Endodermal cell (in vitro differentiated cells): Measurements from ENCODE around the gene TMEM131L. TPM values are rescaled to one million over a fixed set of nuclear protein-coding genes. Genes with fewer than 3 reads are reported as not detected.

Experiments
- DNase-seq: peaks from one replicate; pipeline ENCODE4 v3.0.0-alpha.2; 2017
- H3K27ac ChIP-seq: 2 replicates; pipeline ENCODE4 v1.5.1; 2013; ENCODE audit warnings: mild to moderate bottlenecking, low read depth, low read length, moderate library complexity
- H3K27me3 ChIP-seq: 2 replicates; pipeline ENCODE4 v1.6.1; 2013; ENCODE audit warnings: mild to moderate bottlenecking, low read length, moderate library complexity; ENCODE audit not compliant: insufficient read depth, control insufficient read depth, poor library complexity, severe bottlenecking
- H3K36me3 ChIP-seq: 2 replicates; pipeline ENCODE4 v1.7.0; 2013; ENCODE audit warnings: mild to moderate bottlenecking, low read length, moderate library complexity; ENCODE audit not compliant: control insufficient read depth, insufficient read depth
- H3K4me1 ChIP-seq: one replicate; pipeline ENCODE4 v1.7.0; 2013; ENCODE audit warnings: low read length; ENCODE audit not compliant: control insufficient read depth, insufficient read depth
- H3K4me3 ChIP-seq: 2 replicates; pipeline ENCODE4 v1.5.1; 2013; ENCODE audit warnings: mild to moderate bottlenecking, low read length, moderate library complexity
- H3K9ac ChIP-seq: 2 replicates; pipeline ENCODE4 v1.6.1; 2013; ENCODE audit warnings: mild to moderate bottlenecking, low read length, moderate library complexity; ENCODE audit not compliant: poor library complexity, severe bottlenecking; ENCODE audit errors: extremely low read depth
- H3K9me3 ChIP-seq: 2 replicates; pipeline ENCODE4 v1.6.1; 2013; ENCODE audit warnings: mild to moderate bottlenecking, low read length, moderate library complexity; ENCODE audit not compliant: control insufficient read depth
- H3K27ac Mint-ChIP-seq: 2 replicates; pipeline ENCODE4 v1.8.0; 2020; ENCODE audit warnings: mixed read lengths
- H3K27me3 Mint-ChIP-seq: 2 replicates; pipeline ENCODE4 v1.8.0; 2021; ENCODE audit warnings: mild to moderate bottlenecking, mixed read lengths; ENCODE audit not compliant: insufficient read depth
- H3K36me3 Mint-ChIP-seq: 2 replicates; pipeline ENCODE4 v1.8.0; 2020; ENCODE audit warnings: low read depth, mixed read lengths
- H3K4me1 Mint-ChIP-seq: 2 replicates; pipeline ENCODE4 v1.8.0; 2020; ENCODE audit warnings: mixed read lengths
- H3K4me3 Mint-ChIP-seq: 2 replicates; pipeline ENCODE4 v1.8.0; 2020; ENCODE audit warnings: mild to moderate bottlenecking, moderate library complexity, mixed read lengths
- H3K9me3 Mint-ChIP-seq: 2 replicates; pipeline ENCODE4 v1.8.0; 2020; ENCODE audit warnings: mild to moderate bottlenecking, mixed read lengths
- WGBS, 2 experiments: methylation state at CpG; one replicate each; pipeline versions ENCODE4 v1.1.5 to v1.1.7; 2013; ENCODE audit warnings: missing lambda C conversion rate in 2 of 2, mixed read lengths in 1 of 2; ENCODE audit not compliant: insufficient coverage in 1 of 2, insufficient read length in 1 of 2; 5-methylcytosine and 5-hydroxymethylcytosine counted together
- total RNA-seq, 2 donors: library from RNA; stranded (reverse); fragmentation: NEBNext Ultra II Directional in 1 of 2; extraction: Animal tissue kit (Norgen Biotek cat#: 25700) in 1 of 2; gene quantifications; 2 replicates in 1 of 2; 3 replicates in 1 of 2; pipeline ENCODE4 v1.2.1, GENCODE V29; 2021
- TF ChIP-seq, protein P1 (sequence below): fragments of 200-600 bp; sonication (generic); conservative IDR thresholded peaks from 2 replicates; pipeline ENCODE4 v1.5.0; 2021; ENCODE audit warnings: antibody characterized with exemption, mild to moderate bottlenecking

Gene TMEM131L
- total RNA-seq, 2 donors from 2014 or later, result 6.2 to 10.8 TPM

GRCh38 chr4:153528705-153529485 lies 62.7 kb downstream of the TMEM131L start:
- peaks cover 4% of the 10 kb centered on the region for H3K36me3 Mint-ChIP-seq
- no peaks in the 10 kb centered on the region for H3K4me1 ChIP-seq
- peaks cover 8% of the 10 kb centered on the region for H3K4me1 Mint-ChIP-seq

GRCh38 chr4:153529646-153530045 lies 63.5 kb downstream of the TMEM131L start:
- H3K9me3 ChIP-seq, result no peaks in the 10 kb centered on the region
- H3K4me1 Mint-ChIP-seq, result peaks cover 4% of the 10 kb centered on the region
- 90 to 100% methylated on average over 2 of the region's 3 CpGs for WGBS, 2 experiments
- H3K27ac Mint-ChIP-seq, result no peak overlapping the region
- no peak overlapping the region for H3K4me3 ChIP-seq
- H3K36me3 ChIP-seq, result no peaks in the 10 kb centered on the region
- no peaks in the 10 kb centered on the region for H3K4me1 ChIP-seq
- H3K4me3 Mint-ChIP-seq, result no peak overlapping the region
- no peaks in the 10 kb centered on the region for H3K27me3 ChIP-seq
- TF ChIP-seq, protein P1, sequence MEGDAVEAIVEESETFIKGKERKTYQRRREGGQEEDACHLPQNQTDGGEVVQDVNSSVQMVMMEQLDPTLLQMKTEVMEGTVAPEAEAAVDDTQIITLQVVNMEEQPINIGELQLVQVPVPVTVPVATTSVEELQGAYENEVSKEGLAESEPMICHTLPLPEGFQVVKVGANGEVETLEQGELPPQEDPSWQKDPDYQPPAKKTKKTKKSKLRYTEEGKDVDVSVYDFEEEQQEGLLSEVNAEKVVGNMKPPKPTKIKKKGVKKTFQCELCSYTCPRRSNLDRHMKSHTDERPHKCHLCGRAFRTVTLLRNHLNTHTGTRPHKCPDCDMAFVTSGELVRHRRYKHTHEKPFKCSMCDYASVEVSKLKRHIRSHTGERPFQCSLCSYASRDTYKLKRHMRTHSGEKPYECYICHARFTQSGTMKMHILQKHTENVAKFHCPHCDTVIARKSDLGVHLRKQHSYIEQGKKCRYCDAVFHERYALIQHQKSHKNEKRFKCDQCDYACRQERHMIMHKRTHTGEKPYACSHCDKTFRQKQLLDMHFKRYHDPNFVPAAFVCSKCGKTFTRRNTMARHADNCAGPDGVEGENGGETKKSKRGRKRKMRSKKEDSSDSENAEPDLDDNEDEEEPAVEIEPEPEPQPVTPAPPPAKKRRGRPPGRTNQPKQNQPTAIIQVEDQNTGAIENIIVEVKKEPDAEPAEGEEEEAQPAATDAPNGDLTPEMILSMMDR, result no peak
- no peak for DNase-seq
- H3K27ac ChIP-seq, result no peak overlapping the region
- no peak overlapping the region for H3K9ac ChIP-seq
- peaks cover 4% of the 10 kb centered on the region for H3K36me3 Mint-ChIP-seq
- H3K27me3 Mint-ChIP-seq, result no peaks in the 10 kb centered on the region
- H3K9me3 Mint-ChIP-seq, result no peaks in the 10 kb centered on the region

More at GRCh38 chr4:153528705-153529485, 62.7 kb downstream of the TMEM131L start:
- Mint-ChIP-seq H3K4me3 (no peak overlapping the region), H3K9me3 (no peaks in the 10 kb centered on the region), H3K27me3 (no peaks in the 10 kb centered on the region), H3K27ac (no peak overlapping the region)
- Histone ChIP-seq H3K9me3 (no peaks in the 10 kb centered on the region), H3K36me3 (no peaks in the 10 kb centered on the region), H3K4me3 (no peak overlapping the region), H3K27me3 (no peaks in the 10 kb centered on the region), H3K9ac (no peak overlapping the region), H3K27ac (no peak overlapping the region)
- TF ChIP-seq, protein P1, result no peak
- WGBS, 2 experiments, result 90% methylated on average over 3 to 6 of the region's 6 CpGs
- DNase-seq, result no peak

- H3K27ac ChIP-seq, result no peak overlapping the region
- H3K36me3 ChIP-seq, result no peaks in the 10 kb centered on the region
- Mint-ChIP-seq H3K36me3 (peaks cover 4% of the 10 kb centered on the region), H3K27ac (no peak overlapping the region), H3K27me3 (no peaks in the 10 kb centered on the region), H3K9me3 (no peaks in the 10 kb centered on the region), H3K4me1 (peaks cover 11% of the 10 kb centered on the region), H3K4me3 (no peak overlapping the region)
- H3K9me3 ChIP-seq, result no peaks in the 10 kb centered on the region
- H3K27me3 ChIP-seq, result no peaks in the 10 kb centered on the region
- H3K4me3 ChIP-seq, result no peak overlapping the region
- TF ChIP-seq, protein P1, result no peak
- WGBS, 2 experiments, result 83 to 92% methylated on average over 5 to 8 of the region's 8 CpGs
- no peaks in the 10 kb centered on the region for H3K4me1 ChIP-seq
- no peak for DNase-seq
- H3K9ac ChIP-seq, result no peak overlapping the region
These were observed 64.3 kb downstream of the TMEM131L start for GRCh38 chr4:153530284-153530999.
